HEK293T (cell line): Measurements from ENCODE around the gene ADAMTS19.

ENCODE experiments used
- BHLHE40 ChIP-seq: fragments of 450-650 bp; IDR thresholded peaks from 2 replicates; pipeline ENCODE4 v1.6.1; 2016; ENCODE audit warnings: mild to moderate bottlenecking, moderate library complexity, borderline replicate concordance
- FOXA1 ChIP-seq: fragments of 450-650 bp; IDR thresholded peaks from 2 replicates; pipeline ENCODE4 v1.6.1; 2016; ENCODE audit warnings: mild to moderate bottlenecking
- FOXK2 ChIP-seq: fragments of 450-650 bp; IDR thresholded peaks from 2 replicates; pipeline ENCODE4 v1.6.1; 2016; ENCODE audit warnings: mild to moderate bottlenecking
- FOXM1 ChIP-seq: fragments of 450-650 bp; IDR thresholded peaks from 2 replicates; pipeline ENCODE4 v1.6.1; 2017; ENCODE audit warnings: mild to moderate bottlenecking, borderline replicate concordance
- L3MBTL2 ChIP-seq: fragments of 450-650 bp; conservative IDR thresholded peaks from 2 replicates; pipeline ENCODE4 v1.6.1; 2016; ENCODE audit warnings: mild to moderate bottlenecking
- LEF1 ChIP-seq: fragments of 450-650 bp; IDR thresholded peaks from 2 replicates; pipeline ENCODE4 v1.6.1; 2017; ENCODE audit warnings: mild to moderate bottlenecking, borderline replicate concordance
- SP1 ChIP-seq: fragments of 450-650 bp; IDR thresholded peaks from 2 replicates; pipeline ENCODE4 v1.6.1; 2017
- SUZ12 ChIP-seq: fragments of 450-650 bp; IDR thresholded peaks from 2 replicates; pipeline ENCODE4 v1.6.1; 2016; ENCODE audit warnings: mild to moderate bottlenecking
- ZNF384 ChIP-seq: fragments of 450-650 bp; IDR thresholded peaks from 2 replicates; pipeline ENCODE4 v1.6.1; 2016

- TF ChIP-seq FOXK2 (no peak), L3MBTL2 (no peak), FOXM1 (no peak), BHLHE40 (no peak), SUZ12 (no peak), FOXA1 (no peak), LEF1 (no peak), SP1 (no peak), ZNF384 (no peak)
Measured at GRCh38 chr5:129746876-129747275, 286.8 kb downstream of the ADAMTS19 start.
